HG03558 (cell line): Measurements from ENCODE around the gene LSM6.

Source experiments
- ATAC-seq: cut with Tn5 transposase; IDR thresholded peaks from one replicate; pipeline ENCODE4 v1.9.1; 2021; ENCODE audit warnings: moderate number of reproducible peaks; ENCODE audit not compliant: unreplicated experiment; ENCODE audit errors: extremely low read depth

LSM6 gene

DNA sequence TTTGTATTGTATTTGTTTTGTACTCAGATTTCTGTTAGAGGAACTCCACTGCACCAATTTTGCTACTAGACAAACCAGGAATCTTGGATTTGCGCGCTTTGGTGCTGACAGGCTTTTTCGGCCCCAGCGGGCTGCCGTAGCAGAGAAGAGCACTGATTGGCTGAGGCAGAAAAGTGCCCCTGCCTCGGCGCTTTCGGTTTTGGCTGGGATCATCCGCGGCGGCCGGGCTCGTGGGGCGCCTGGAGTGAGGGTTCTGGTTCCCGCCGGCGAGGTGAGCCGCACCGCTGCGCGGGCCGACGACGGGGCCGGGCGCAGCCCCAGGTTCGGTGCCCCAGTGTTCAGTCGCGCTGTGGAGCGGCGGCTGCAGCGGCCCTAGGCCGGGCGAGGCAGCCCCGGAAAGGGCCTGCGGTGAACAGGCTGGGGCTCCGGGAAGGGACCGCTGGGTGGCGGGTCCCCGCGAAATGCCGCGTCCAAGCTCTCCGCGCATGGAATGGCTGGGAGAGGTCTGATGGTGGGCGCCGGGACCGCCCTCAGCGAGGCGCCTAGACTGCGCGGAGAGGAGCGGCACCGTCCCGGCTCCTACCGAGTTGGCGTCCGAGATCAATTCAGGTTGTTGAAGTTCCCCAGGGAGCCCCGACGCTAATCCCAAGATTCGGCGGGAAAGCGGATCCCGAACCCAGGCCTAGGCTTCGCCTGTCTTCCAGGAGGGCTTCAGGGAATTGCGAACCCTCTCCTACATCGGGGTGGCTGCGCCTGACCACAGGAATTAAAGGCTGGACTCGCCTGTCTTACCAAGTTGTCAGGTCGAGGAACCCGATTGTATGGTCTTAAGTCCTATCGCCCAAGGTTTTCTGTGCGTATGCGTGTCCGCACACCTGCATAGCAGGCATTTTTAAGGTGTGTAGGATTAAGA is at the start of gene LSM6:
Gene LSM6, plus strand, starts transcription at position 178 of the 913 bp plus-strand sequence. CDS start 7,204 bp downstream, outside the sequence.
- ATAC-seq, result peak; percentile 78

DNA sequence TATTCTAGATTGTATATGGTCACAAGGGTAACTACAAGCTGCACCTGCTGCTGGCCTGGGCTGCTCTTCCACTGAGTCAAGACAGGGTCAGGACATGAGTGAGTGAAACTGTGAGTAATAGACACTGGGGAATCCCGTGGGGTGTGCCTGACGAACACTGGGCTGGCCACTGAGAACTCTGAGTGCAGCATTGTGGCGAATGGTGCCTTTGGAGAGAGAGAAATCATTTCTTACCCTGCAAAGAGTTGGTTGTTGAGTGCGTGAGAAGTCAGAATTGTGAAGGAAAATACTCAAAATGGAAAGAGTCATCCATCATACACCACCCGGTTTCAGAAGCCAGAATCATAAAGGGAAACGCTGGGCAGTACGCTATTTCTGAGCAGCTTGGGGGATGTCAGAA is 43.1 kb upstream of the LSM6 start:
- peak; percentile 98 for ATAC-seq

GRCh38 chr4:146134761-146135445 is 40.6 kb upstream of the LSM6 start:
- ATAC-seq, result no peak

- ATAC-seq, result no peak
These were observed 39.6 kb upstream of the LSM6 start for GRCh38 chr4:146135941-146136340.

GRCh38 chr4:146142768-146143167 is 32.8 kb upstream of the LSM6 start:
- peak; percentile 49 for ATAC-seq

GRCh38 chr4:146143888-146144287 is 31.6 kb upstream of the LSM6 start:
- ATAC-seq, result no peak

DNA sequence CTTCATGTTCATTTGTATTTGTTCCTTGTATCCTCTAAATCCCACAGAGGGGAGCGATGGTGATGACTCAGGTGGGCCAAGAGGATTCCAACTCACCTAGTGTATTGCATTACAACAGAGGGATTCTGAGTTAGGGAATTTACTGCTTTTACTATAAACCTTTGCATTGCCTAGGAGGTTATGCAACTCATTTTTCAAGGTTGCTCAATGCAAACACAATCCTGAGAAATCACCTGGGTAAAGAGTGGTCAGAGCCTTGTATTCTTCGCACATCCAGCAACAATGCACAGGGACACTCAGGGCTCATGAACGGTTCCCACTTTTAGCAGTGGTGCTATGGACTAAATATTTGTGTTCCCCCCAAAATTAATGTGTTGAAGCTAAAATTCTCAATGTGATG is 28.6 kb upstream of the LSM6 start:
- ATAC-seq, result no peak

- ATAC-seq, result no peak
These were observed 27.5 kb upstream of the LSM6 start for GRCh38 chr4:146148021-146148420.

DNA sequence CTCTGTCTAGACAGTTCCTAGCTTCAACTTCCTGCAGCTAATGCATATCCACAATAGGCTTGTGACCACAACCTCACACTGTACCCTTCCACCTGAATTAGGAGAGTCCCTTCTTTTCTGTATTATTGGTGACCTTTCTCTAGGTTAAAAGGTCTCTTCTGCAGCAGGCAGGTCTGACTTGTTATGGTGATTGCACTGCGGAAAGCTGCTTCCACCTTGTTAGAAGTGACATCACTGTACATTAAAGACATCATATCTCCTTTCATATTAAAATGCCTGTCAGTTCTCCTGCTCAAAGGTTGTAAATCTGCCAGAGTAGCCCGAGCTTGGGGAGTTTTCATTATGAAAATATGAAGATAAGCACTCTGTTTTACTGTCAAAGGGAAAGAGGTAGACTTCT is 21.5 kb upstream of the LSM6 start:
- no peak for ATAC-seq

GRCh38 chr4:146155152-146155724 is 20.3 kb upstream of the LSM6 start:
- ATAC-seq, result peak; percentile 37

- no peak for ATAC-seq
These were observed 17.3 kb upstream of the LSM6 start for GRCh38 chr4:146158036-146158745.

- no peak for ATAC-seq
These were observed 16.0 kb upstream of the LSM6 start for GRCh38 chr4:146159384-146160058.

- ATAC-seq, result no peak
These were observed 14.3 kb upstream of the LSM6 start for GRCh38 chr4:146161243-146161642.

DNA sequence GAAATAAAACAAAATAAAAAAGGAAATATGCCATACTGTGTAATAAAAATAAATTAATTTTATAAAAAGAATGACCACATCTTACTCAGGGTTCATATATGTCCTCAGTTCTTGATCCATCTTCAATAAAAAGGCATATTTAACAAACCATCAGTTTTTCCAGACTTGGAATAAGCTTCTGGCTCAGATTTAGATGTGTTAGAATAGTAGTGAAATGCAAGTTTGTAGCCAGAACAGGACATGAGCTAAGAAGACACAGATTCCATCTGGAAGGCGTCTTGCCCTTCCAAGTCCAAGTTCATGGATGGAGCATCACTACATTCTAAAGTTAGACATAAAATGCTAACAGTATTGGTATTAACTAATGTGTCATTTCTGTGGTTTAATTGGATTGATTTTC is 10.3 kb upstream of the LSM6 start:
- no peak for ATAC-seq

GRCh38 chr4:146165840-146166239 is 9.7 kb upstream of the LSM6 start:
- no peak for ATAC-seq

GRCh38 chr4:146170149-146170548 is 5.4 kb upstream of the LSM6 start:
- no peak for ATAC-seq

DNA sequence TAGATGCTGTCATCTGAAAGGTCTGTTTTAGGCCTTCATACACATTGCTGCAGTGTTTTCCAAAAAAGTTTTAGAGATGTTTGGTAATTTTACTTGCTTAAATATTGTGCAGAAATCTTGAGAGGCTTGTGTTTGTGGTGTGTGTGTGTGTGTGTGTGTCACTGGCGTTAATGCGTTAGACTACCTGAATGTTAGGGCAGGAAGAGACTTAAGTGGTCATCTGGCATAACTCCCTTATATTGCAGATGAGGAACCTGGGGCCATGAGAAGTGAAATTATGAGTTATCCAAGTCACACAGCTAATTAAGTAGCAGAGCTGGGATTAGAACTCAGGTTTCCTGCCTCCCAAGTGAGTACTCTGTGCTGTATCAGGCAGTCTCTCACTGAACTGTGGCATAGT is 1.4 kb downstream of the LSM6 start:
- ATAC-seq, result no peak

- ATAC-seq, result no peak
These were observed 2.6 kb downstream of the LSM6 start for GRCh38 chr4:146178126-146178525.

GRCh38 chr4:146179784-146180370 is 4.4 kb downstream of the LSM6 start:
- no peak for ATAC-seq

- ATAC-seq, result no peak
These were observed 6.9 kb downstream of the LSM6 start for GRCh38 chr4:146182443-146182842.
